HL-60 (cell line): ENCODE data around the gene PCDH8.

ENCODE experiments used
- DNase-seq, 2 experiments: peaks; one replicate each; pipeline ENCODE4 v3.0.0-alpha.2; 2010 to 2020; ENCODE audit warnings: low read depth in 1 of 2, low spot score in 1 of 2
- H3K27ac ChIP-seq: fragments of 250-450 bp; sonication (Bioruptor Pico); replicated peaks from 2 replicates; pipeline ENCODE4 v1.5.1; 2020; ENCODE audit warnings: mild to moderate bottlenecking, moderate library complexity
- H3K27me3 ChIP-seq: fragments of 250-450 bp; sonication (Bioruptor Pico); 2 replicates; pipeline ENCODE4 v1.5.1; 2021; ENCODE audit warnings: mild to moderate bottlenecking, moderate library complexity; ENCODE audit not compliant: insufficient read depth, poor library complexity, severe bottlenecking
- H3K4me3 ChIP-seq: replicated peaks from 2 replicates; pipeline ENCODE4 v1.5.1; 2011; ENCODE audit warnings: mild to moderate bottlenecking, control low read depth, low read length; ENCODE audit not compliant: insufficient read depth
- GABPA ChIP-seq: IDR thresholded peaks from 2 replicates; pipeline ENCODE4 v1.6.1; 2012; ENCODE audit warnings: low read depth
- POLR2AphosphoS5 ChIP-seq: IDR thresholded peaks from 2 replicates; pipeline ENCODE4 v1.6.1; 2012; ENCODE audit warnings: low read depth
- SPI1 ChIP-seq: IDR thresholded peaks from 2 replicates; pipeline ENCODE4 v1.6.1; 2012; ENCODE audit warnings: low read depth, mild to moderate bottlenecking, borderline replicate concordance
- TF ChIP-seq, protein P1 (sequence below): IDR thresholded peaks from one replicate; pipeline ENCODE4 v1.5.1; 2011; ENCODE audit warnings: low read length, control low read depth, inconsistent platforms; ENCODE audit not compliant: insufficient read depth
- TF ChIP-seq, protein P2 (sequence below): IDR thresholded peaks from 2 replicates; pipeline ENCODE4 v1.6.1; 2012; ENCODE audit warnings: low read depth; ENCODE audit not compliant: insufficient replicate concordance

PCDH8 gene

GRCh38 chr13:52833296-52833875, 15.1 kb downstream of the PCDH8 start:
- Histone ChIP-seq H3K4me3 (no peak overlapping the region), H3K27ac (no peak overlapping the region), H3K27me3 (peaks cover 7% of the 10 kb centered on the region)
- no peak for DNase-seq
- TF ChIP-seq POLR2AphosphoS5 (no peak), SPI1 (no peak), GABPA (no peak)
- TF ChIP-seq, protein P1, sequence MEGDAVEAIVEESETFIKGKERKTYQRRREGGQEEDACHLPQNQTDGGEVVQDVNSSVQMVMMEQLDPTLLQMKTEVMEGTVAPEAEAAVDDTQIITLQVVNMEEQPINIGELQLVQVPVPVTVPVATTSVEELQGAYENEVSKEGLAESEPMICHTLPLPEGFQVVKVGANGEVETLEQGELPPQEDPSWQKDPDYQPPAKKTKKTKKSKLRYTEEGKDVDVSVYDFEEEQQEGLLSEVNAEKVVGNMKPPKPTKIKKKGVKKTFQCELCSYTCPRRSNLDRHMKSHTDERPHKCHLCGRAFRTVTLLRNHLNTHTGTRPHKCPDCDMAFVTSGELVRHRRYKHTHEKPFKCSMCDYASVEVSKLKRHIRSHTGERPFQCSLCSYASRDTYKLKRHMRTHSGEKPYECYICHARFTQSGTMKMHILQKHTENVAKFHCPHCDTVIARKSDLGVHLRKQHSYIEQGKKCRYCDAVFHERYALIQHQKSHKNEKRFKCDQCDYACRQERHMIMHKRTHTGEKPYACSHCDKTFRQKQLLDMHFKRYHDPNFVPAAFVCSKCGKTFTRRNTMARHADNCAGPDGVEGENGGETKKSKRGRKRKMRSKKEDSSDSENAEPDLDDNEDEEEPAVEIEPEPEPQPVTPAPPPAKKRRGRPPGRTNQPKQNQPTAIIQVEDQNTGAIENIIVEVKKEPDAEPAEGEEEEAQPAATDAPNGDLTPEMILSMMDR = no peak
- TF ChIP-seq, protein P2, sequence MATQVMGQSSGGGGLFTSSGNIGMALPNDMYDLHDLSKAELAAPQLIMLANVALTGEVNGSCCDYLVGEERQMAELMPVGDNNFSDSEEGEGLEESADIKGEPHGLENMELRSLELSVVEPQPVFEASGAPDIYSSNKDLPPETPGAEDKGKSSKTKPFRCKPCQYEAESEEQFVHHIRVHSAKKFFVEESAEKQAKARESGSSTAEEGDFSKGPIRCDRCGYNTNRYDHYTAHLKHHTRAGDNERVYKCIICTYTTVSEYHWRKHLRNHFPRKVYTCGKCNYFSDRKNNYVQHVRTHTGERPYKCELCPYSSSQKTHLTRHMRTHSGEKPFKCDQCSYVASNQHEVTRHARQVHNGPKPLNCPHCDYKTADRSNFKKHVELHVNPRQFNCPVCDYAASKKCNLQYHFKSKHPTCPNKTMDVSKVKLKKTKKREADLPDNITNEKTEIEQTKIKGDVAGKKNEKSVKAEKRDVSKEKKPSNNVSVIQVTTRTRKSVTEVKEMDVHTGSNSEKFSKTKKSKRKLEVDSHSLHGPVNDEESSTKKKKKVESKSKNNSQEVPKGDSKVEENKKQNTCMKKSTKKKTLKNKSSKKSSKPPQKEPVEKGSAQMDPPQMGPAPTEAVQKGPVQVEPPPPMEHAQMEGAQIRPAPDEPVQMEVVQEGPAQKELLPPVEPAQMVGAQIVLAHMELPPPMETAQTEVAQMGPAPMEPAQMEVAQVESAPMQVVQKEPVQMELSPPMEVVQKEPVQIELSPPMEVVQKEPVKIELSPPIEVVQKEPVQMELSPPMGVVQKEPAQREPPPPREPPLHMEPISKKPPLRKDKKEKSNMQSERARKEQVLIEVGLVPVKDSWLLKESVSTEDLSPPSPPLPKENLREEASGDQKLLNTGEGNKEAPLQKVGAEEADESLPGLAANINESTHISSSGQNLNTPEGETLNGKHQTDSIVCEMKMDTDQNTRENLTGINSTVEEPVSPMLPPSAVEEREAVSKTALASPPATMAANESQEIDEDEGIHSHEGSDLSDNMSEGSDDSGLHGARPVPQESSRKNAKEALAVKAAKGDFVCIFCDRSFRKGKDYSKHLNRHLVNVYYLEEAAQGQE = no peak

GRCh38 chr13:52832313-52832712, 16.1 kb downstream of the PCDH8 start:
- TF ChIP-seq, protein P1 = no peak
- TF ChIP-seq GABPA = no peak
- no peak for TF ChIP-seq POLR2AphosphoS5
- TF ChIP-seq, protein P2 = no peak
- no peak for TF ChIP-seq SPI1
- no peak for DNase-seq
- no peak overlapping the region for H3K4me3 ChIP-seq
- H3K27ac ChIP-seq = no peak overlapping the region
- H3K27me3 ChIP-seq = peaks cover 7% of the 10 kb centered on the region

GRCh38 chr13:52830946-52831345, 17.5 kb downstream of the PCDH8 start:
- TF ChIP-seq POLR2AphosphoS5 = no peak
- TF ChIP-seq, protein P1 = no peak
- no peak for TF ChIP-seq GABPA
- no peak for TF ChIP-seq SPI1
- TF ChIP-seq, protein P2 = no peak
- no peak for DNase-seq
- no peak overlapping the region for H3K27ac ChIP-seq
- peaks cover 7% of the 10 kb centered on the region for H3K27me3 ChIP-seq
- no peak overlapping the region for H3K4me3 ChIP-seq
